ENCODE data around the gene TPCN2. TPM values are rescaled to one million over a fixed set of nuclear protein-coding genes. Genes with fewer than 3 reads are reported as not detected.

TPCN2 gene
- total RNA-seq, 2 donors from 2014 or later, result 17.6 to 31.0 TPM

- WGBS, result 59% methylated on average over 8 of the region's 8 CpGs
- Histone ChIP-seq H3K36me3 (no peaks in the 10 kb centered on the region), H3K9me3 (no peaks in the 10 kb centered on the region), H3K27ac (peak overlapping the region; percentile 84 to 87), H3K27me3 (replicated peaks; ENCODE audit: insufficient read depth) (no peaks in the 10 kb centered on the region), H3K4me1 (replicated peaks) (peaks cover 3% of the 10 kb centered on the region), H3K4me3 (no peak overlapping the region)
- DNase-seq (ENCODE audit: low spot score), result no peak
- intact Hi-C loops (cut with DNase I), result loop anchor here (2.0 kb wide), 1 partner anchor 79 kb away; no protein-coding TSS in a partner anchor
- TF ChIP-seq POLR2A (IDR thresholded peaks at IDR 0.05), result no peak
- TF ChIP-seq, protein P1, sequence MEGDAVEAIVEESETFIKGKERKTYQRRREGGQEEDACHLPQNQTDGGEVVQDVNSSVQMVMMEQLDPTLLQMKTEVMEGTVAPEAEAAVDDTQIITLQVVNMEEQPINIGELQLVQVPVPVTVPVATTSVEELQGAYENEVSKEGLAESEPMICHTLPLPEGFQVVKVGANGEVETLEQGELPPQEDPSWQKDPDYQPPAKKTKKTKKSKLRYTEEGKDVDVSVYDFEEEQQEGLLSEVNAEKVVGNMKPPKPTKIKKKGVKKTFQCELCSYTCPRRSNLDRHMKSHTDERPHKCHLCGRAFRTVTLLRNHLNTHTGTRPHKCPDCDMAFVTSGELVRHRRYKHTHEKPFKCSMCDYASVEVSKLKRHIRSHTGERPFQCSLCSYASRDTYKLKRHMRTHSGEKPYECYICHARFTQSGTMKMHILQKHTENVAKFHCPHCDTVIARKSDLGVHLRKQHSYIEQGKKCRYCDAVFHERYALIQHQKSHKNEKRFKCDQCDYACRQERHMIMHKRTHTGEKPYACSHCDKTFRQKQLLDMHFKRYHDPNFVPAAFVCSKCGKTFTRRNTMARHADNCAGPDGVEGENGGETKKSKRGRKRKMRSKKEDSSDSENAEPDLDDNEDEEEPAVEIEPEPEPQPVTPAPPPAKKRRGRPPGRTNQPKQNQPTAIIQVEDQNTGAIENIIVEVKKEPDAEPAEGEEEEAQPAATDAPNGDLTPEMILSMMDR (IDR thresholded peaks at IDR 0.05), result no peak
These were observed 40.8 kb upstream of the TPCN2 start for GRCh38 chr11:69007975-69008381.

DNA sequence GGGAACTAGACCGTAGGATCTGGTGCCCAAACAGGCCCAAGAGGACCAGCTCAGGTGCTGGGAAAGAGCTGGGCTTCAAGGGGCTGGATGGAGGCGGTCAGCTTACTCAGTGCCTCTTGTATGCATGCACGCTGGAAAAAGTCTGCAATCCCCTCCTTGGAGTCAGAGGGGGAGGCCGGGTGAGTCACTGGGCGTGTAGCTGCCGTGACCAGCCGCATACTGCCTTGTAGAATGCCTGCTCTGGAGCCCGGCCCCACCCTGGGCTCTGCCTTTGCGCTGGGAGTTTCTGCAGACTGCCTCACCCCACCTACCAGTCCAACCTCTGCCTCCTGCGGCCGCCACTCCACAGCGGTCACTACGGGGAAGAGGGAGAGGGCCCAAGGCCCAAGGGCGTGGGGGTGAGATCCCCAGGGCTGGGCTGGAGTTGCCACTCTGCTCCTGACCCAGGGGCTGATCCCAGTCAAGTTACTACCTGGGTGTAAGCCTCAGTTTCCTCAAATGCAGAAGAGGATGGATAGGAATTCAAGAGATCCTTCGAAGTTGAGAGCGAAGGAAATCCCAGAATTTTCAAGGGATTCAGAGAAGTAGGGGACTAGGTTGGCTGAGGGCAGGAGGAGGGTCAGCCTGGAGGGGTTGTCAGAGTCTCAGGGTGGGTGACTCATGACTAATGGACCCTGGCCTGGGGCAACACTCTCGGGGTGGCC lies 39.8 kb upstream of the TPCN2 start:
- intact Hi-C loops (cut with DNase I), result loop anchor here (2.0 kb wide), 1 partner anchor 78 kb away; no protein-coding TSS in a partner anchor
- Histone ChIP-seq H3K9me3 (no peaks in the 10 kb centered on the region), H3K36me3 (no peaks in the 10 kb centered on the region), H3K27me3 (replicated peaks; ENCODE audit: insufficient read depth) (no peaks in the 10 kb centered on the region), H3K4me1 (replicated peaks) (peaks cover 3% of the 10 kb centered on the region), H3K4me3 (no peak overlapping the region), H3K27ac (peak overlapping the region; percentile 84 to 87)
- WGBS, result 48% methylated on average over 16 of the region's 17 CpGs
- TF ChIP-seq POLR2AphosphoS5 (IDR thresholded peaks at IDR 0.05) (peak; percentile 29), POLR2A (IDR thresholded peaks at IDR 0.05) (no peak)
- TF ChIP-seq, protein P1 (IDR thresholded peaks at IDR 0.05), result no peak
- DNase-seq (ENCODE audit: low spot score), result no peak

DNA sequence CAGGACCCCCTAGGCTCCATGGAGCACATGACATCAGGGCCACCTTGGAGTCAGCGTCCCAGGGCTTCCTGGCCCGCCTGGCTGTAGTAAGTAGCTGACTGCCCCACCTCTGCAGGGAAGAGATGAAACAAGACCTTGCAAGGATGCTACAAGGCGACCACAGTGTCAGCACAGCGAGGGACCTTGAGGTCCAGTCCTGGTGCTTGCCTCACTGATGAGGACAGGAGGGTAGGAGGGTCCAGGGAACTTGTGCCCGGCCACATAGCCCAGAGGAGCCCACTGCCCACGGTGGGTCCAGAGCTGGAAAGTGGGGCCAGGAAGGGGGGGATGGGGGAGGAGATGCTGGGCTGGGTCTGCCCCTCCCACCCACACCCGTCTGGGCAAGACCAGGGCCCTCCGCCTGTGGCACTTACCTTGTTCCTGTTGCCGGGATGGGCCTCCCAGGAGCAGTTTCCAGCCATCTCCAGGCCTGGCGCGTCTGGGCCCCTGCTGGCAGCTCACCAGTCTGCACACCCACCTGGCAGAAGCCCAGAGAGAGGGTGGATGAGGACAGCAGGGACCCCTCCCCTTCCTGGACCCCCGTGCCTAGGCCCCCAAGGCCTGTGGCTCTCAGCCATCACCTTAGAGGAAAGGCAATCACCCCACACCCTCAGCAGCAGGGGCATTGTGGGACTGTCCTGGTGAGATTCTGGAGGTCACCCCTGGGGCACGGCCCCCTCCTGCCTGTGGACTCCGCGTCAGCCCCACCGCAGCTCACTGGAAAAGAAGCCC lies 39.1 kb upstream of the TPCN2 start:
- no peaks in the 10 kb centered on the region for H3K36me3 ChIP-seq
- WGBS, result 57% methylated on average over 16 of the region's 16 CpGs
- H3K9me3 ChIP-seq, result no peaks in the 10 kb centered on the region
- H3K27me3 ChIP-seq (replicated peaks; ENCODE audit: insufficient read depth), result no peaks in the 10 kb centered on the region
- H3K27ac ChIP-seq, result peak overlapping the region; percentile 84 to 87
- no peak for DNase-seq (ENCODE audit: low spot score)
- TF ChIP-seq POLR2AphosphoS5 (IDR thresholded peaks at IDR 0.05), result no peak
- TF ChIP-seq, protein P1 (IDR thresholded peaks at IDR 0.05), result no peak
- H3K4me3 ChIP-seq, result no peak overlapping the region
- H3K4me1 ChIP-seq (replicated peaks), result peaks cover 3% of the 10 kb centered on the region
- intact Hi-C loops (cut with DNase I), result loop anchor here (2.0 to 5.0 kb wide), 3 partner anchors 67 to 633 kb away; partner anchors contain the start of gene CCND1

DNA sequence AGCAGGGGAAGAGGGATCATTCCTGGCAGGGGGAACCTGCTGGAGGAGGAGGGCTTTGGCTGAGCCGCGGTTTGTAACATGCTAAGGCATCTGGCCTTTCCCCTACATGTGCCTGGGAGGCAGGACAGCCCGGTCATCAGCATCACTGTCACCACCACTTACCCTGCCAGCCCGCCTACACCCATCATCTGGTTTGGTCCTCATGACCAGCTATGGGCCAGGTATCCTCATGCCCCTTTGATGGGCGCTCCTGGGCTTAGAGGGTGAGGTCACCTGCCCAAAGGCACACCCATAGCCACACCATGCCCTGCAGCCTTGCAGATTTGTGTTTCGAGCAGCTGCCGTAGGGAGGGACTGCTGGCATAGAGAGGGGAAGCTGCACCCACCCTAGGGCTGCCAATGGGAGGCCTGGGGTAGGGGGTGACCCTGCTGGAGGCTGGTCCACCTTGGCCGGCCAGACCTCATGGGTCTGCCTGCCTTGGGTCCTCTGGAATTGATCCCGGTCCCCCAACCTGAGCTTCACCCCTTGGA lies 38.3 kb upstream of the TPCN2 start:
- Histone ChIP-seq H3K27ac (peak overlapping the region; percentile 84 to 87), H3K9me3 (no peaks in the 10 kb centered on the region), H3K36me3 (no peaks in the 10 kb centered on the region), H3K4me1 (replicated peaks) (no peaks in the 10 kb centered on the region), H3K4me3 (peak overlapping the region; percentile 36 to 37), H3K27me3 (replicated peaks; ENCODE audit: insufficient read depth) (no peaks in the 10 kb centered on the region)
- WGBS, result 42% methylated on average over 9 of the region's 9 CpGs
- TF ChIP-seq, protein P1 (IDR thresholded peaks at IDR 0.05), result no peak
- TF ChIP-seq POLR2A (IDR thresholded peaks at IDR 0.05), result no peak
- TF ChIP-seq POLR2AphosphoS5 (IDR thresholded peaks at IDR 0.05), result no peak
- intact Hi-C loops (cut with DNase I), result loop anchor here (5.0 kb wide), 2 partner anchors 68 to 632 kb away; partner anchors contain the start of gene CCND1
- no peak for DNase-seq (ENCODE audit: low spot score)
